ENCODE results near the gene CHORDC1.

- TF ChIP-seq CTCF (IDR thresholded peaks at IDR 0.05), result no peak
- no peak for TF ChIP-seq POLR2A (IDR thresholded peaks at IDR 0.05)
These were observed 6.9 kb upstream of the CHORDC1 start for GRCh38 chr11:90229791-90230190.
